NCI-H748 (cell line): Measurements from ENCODE around the gene HOXD13.

Experiments
- DNase-seq: peaks from one replicate; lab custom pipeline; 2025; ENCODE audit not compliant: unreplicated experiment; lab: John Stamatoyannopoulos, UW

Gene HOXD13

DNA sequence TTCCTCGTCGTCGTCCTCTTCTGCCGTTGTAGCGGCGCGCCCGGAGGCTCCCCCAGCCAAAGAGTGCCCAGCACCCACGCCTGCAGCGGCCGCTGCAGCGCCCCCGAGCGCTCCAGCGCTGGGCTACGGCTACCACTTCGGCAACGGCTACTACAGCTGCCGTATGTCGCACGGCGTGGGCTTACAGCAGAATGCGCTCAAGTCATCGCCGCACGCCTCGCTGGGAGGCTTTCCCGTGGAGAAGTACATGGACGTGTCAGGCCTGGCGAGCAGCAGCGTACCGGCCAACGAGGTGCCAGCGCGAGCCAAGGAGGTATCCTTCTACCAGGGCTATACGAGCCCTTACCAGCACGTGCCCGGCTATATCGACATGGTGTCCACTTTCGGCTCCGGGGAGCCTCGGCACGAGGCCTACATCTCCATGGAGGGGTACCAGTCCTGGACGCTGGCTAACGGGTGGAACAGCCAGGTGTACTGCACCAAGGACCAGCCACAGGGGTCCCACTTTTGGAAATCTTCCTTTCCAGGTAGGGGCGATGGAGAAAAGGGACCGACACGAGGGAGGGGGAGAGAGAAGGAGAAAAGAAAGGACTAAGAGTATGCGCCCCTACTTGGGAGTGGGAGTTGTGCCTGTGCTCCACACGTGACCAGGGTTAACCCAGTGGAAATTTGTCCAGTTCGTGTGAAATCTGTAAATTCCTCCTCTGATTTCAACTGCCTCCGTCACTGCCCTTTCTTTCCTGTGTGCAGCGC, 800 bp downstream of the HOXD13 start:
- DNase-seq: peak; percentile 55

DNA sequence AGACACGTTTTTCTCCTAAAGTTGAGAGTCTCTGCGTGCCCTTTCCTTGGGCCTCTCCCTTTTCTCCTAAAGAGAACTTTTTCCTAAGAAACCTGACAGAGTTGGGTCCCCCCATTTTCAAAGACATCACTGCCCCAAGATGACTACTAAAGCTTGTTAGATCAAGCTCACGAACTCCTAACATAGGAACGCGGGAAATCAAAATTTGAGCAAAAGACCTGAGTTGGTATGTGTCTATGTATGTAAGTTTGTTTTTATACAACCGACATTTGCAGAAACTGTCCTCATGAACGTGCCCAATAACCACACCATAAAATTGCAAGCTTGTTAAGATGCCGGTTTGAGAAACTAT, 1.4 kb downstream of the HOXD13 start:
- no peak for DNase-seq

DNA sequence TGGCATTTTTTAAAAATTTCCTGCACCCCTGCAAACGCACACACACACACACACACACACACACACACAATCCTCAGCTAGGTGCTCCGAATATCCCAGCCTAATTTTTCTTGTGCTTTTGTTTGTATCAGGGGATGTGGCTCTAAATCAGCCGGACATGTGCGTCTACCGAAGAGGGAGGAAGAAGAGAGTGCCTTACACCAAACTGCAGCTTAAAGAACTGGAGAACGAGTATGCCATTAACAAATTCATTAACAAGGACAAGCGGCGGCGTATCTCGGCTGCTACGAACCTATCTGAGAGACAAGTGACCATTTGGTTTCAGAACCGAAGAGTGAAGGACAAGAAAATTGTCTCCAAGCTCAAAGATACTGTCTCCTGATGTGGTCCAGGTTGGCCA, 1.8 kb downstream of the HOXD13 start:
- no peak for DNase-seq

DNA sequence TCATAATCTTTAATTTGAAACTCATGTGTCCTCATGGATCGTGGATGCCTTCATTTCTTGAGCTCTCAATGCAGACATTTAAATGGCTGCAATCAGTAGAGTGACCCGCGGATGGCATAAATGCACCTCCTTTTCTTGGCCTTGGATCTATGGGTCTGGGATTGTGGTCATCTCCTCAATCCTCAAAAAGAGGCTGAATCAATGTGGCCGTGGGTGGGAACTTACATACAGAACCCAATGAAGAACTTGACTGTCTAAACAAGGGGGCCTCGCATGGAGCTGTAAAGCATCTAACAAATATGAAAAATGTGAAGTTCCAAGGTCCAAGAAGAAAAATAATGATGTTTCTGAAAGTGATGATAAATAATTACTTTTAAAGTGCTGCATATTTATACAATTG, 2.9 kb downstream of the HOXD13 start:
- DNase-seq: no peak

DNA sequence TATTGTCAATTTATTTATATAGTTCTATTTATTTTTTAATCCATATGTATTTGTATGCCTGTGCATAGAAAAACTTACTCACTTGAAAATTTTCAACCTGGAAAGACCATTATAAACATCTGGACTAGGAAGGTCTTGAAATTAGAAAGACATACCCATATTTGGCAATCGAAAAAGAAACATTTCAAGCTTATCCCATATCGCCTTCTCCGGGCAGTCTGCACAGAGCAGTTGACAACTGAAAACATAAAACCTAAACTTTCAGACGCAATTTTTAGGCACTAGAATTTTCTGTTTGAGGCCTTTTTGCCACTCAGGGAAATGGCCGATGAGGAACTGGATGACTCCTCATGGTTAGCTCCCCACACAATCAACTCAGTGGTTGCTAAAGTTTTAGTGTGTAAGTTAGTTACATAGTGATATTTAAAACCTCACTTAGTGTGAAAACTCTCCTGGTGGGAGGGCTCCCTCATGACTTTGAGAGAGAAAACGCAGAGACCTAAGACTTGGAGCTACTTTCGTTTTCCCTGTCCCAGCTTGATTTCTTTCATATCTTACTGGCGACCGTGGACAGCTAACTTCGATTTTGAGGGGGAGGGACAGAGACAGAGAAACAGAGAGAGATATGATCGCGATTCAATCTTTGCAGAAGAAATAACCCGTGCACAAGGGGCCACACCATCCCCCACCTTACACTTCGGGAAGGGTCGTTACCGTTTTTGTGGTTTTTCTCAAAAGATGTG, 3.9 kb downstream of the HOXD13 start:
- DNase-seq: no peak

DNA sequence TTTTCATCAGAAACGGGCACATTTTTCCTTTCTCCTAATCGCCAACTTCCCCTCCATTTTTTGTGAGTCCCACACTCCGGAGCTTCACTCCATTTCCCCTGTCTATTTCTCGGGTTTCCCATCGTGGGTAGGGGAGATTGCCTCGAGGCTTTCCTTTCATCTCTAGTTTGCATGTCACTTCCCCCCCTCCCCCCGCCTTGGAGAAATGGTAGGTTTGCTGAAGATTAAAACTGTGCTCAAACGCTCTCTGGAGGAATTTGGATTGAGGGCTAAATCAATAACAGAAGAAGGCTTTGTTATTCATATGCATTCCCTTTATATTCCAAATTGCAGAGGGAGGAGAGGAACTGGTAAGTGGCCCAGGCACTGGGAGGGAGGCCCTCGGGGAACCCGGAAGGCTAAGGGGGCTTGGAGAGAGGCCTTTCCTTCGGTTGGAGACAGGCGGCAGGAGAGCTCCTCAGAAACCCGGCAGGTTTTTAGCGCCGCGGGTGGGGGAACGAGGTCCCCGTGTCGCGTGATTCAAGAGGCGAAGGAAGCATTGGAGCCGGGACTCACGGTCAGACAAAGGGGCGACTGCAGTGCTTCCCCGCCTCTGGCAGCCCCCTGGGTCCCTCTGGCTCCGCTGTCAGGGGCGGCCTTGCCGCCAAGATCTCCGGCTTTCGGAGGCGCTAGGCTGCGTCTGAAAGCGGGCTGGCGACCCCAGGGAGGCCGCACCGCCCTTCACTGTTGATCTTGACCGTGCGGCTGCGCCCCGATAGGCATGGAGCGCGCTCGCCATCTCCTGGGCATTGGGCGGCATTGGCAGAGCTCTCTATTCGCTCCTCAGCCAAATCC, 4.7 kb downstream of the HOXD13 start:
- peak; percentile 96 for DNase-seq

DNA sequence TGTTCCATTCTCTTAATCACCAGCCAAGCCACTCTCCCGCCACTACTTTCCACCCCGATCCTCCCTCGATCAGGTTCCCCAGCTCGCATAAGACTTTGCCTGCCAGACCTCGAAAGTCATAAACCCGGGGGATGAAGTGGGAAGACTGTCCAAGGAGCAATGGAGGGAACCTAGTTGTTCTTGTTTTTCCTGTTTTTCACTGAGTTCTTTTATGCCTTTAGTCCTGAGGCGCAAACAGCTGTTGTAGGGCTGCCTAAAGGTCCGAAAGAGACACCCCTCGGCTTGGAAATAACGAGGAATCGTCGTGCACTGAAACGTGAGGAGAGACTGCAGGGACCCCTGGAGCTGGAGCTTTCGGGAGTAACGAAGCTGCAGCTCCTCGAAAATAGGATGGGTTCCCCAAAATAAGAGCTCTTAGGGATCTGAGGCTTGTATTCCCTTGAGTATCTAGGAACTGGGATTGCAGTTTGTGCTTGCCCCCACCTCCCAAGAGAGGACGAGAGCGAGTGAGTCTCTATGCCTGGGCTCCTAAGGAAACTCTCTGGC, 5.4 kb downstream of the HOXD13 start:
- no peak for DNase-seq

DNA sequence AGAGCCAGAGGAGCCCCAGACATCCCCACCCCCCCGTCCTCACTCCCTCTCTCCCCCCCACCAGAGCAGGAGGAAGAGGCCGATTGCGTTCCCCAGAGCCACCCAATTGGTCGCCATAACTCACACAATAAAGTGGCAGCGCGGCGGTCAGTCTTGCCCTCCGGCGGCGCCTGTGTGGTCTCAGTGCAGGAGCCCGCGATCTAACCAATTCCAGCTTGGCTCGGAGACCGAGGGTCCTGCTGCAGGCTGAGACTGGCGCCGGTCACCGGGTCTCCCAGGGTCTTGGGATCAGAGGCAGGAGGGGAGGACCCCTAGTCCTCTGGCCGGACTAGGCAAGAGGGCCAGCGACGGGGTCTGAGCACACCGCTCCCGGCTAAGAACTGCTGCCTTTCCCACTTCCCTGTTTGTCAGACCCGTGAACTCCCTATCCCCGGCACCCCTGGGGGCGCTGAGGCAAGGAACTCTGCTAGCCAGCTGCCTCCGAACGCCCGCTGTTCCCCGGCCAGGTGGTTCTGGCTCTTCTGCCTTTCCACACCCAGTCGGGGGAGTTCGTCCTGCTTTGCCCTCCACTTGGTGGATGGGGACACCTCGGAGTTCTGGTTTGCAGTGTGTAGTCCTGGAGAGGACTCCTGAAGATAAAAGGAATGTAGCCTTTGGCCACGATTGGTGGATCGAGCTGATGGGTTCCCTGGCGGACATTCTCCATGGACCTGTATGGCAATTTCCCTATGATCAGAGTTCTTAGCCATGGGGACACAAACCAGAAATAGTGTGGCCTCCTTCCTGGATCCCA, 6.0 kb downstream of the HOXD13 start:
- peak; percentile 75 for DNase-seq

DNA sequence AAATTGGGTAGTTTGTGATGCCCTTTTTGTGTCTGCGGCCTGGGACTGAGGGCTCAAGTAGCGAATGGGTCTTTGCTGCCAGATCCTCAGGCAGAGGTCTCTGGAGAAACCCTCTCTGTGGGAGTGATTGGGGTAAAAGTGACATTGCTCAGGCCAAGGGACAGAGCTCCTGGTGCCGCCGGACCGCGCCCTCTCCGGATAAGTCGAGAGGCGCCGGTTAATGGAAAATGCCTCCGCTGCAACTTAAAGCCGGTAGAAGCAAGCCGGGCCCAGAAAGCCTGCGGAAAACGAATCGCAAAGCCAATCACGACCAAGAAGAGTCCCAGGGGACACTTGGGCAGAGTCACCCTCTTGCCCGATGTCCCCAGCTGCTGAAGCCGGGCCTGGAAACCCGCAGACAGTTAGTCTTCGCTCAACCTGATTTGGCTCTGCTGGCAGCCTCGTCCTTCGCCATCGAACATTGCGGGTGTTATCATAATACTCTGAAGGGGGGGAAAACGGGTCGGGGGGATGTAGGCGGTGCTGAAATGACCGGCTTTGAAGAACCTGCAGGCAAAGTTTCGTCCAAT, 6.7 kb downstream of the HOXD13 start:
- no peak for DNase-seq

DNA sequence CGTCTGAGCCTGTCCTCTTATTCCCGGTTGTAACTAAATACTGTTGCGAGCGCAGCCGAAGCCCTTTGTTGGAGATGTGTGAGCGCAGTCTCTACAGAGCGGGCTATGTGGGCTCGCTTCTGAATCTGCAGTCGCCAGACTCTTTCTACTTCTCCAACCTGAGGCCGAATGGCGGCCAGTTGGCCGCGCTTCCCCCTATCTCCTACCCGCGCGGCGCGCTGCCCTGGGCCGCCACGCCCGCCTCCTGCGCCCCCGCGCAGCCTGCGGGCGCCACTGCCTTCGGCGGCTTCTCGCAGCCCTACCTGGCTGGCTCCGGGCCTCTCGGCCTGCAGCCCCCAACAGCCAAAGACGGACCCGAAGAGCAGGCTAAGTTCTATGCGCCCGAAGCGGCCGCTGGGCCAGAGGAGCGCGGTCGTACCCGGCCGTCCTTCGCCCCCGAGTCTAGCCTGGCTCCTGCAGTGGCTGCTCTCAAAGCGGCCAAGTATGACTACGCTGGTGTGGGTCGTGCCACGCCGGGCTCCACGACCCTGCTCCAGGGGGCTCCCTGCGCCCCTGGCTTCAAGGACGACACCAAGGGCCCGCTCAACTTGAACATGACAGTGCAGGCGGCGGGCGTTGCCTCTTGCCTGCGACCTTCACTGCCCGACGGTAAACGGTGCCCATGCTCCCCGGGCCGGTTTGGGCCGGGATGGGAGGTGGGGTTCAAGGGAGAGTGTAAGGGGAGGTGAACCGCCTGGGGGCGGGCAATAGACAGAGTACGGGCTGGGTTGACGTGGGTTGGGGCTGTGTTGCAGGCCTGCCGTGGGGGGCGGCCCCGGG, 7.4 kb downstream of the HOXD13 start, which contains the start of gene HOXD12:
Gene HOXD12, plus strand, starts transcription at position 68 of the 819 bp plus-strand sequence. Its CDS starts 7 bp downstream, at position 75.
- no peak for DNase-seq

DNA sequence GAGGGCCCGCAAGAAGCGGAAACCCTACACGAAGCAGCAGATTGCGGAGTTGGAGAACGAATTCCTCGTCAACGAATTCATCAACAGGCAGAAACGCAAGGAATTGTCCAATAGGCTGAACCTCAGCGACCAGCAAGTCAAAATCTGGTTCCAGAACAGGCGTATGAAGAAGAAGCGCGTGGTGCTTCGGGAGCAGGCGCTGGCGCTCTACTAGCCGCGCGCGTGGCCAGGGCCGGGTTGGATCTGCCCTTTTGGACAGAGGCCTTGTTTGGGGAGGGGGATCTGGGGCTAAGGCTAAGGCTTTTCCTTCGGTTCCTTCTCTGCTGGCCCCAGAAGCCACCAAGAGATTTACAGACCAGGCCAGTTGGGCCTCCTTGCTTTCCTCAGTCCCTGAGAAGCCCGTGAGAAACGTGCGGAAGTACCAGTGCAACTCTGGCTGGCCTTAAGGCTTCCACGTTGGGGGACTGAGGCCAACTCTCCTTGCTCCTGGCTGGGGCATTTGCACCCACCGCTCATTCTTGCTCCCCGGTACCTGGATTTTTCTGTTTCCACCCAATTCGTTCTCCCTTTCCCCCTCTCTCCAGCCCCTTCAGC, 8.1 kb downstream of the HOXD13 start:
- no peak for DNase-seq

DNA sequence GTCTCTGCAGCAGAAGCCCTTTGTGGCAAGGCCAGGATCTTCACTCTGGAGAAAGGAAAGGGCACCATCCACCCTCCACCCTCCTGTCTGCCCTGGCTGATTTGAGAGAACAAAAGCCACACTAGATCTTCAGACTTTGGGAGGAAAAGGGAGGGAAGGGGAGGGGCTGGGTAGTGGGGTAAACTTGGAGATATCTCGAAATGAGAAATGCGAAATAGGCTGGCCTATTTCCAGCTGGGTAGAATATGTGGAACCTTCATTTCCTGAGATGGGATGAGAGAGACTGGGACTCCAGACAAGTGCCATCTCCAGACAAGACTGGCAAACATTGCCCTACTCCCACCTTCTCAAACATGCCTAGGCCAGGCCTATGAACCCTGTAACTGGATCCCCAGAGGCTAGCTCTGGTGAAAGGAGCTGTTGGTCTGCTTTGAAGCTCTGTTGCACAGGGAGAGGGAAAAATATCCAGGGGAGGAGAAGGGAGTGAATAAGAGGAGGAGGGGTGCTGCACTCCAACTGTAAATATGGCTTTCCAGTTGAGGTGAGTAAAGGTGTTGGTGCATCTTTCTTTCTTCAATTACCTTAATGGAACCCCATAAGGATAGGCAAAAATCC, 8.8 kb downstream of the HOXD13 start:
- no peak for DNase-seq

DNA sequence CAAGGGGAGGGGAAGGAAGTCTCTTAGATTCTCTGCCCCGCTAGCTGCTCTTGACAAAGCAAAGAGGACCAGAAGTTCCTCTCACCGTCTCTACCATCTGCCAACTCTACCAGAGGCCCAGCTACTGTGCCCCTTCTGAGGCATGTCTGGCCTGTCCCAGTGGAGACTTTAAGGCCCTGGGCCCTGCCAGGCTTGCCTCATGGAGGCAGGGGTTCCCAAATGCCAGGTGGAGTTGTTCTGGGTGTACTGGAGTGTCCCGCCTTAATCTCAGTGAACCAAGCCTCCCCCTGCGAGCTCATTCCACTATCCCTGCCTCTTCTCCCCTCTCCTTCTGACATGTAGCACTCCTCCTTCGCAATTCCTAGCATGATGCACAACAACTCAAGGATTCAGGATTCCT, 9.3 kb downstream of the HOXD13 start:
- DNase-seq: no peak

DNA sequence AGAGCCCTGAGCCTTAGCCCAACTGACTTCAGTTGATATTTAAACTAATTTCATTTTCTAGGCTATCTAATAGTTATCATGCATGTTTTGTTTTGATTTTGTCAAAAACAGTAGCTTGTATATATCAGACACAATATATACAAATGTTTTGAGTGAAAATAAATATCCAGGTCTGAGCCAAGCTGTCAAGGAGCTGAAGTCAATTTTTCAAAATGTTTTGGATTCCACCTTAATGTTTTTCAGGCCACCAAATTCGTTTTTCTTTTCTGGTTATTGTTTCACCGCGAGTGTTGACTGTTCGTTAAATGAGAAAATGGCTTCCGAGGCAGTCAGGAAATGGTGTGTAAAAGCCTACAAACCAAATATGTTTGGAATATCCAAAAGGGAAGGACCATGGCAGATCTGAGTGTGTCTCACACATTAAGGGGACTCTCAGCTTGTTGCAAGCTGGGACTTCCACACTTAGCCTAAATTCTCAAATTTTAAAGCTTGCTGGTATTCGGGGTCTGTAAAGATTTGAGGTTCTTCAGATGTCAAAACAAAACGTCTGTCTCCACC, 9.9 kb downstream of the HOXD13 start:
- DNase-seq: no peak

DNA sequence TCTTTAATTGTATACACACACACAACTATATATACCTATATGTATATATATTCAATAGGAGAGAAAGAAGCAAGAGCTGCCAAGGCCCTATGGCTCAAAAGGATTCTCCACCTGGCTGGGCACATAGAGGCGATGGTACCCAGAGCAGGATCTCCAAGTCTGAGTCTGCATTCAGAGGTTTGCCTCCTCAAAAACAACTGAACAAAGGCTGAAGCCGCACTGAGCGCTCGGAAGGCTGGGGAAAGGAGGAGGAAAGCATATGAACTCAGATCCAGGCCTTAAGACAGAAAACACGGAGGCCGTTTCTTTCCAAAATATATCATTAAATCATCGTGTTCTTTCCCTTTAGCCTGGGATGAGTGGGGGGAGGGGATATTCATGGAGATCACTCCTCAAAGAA, 10.7 kb downstream of the HOXD13 start:
- no peak for DNase-seq

DNA sequence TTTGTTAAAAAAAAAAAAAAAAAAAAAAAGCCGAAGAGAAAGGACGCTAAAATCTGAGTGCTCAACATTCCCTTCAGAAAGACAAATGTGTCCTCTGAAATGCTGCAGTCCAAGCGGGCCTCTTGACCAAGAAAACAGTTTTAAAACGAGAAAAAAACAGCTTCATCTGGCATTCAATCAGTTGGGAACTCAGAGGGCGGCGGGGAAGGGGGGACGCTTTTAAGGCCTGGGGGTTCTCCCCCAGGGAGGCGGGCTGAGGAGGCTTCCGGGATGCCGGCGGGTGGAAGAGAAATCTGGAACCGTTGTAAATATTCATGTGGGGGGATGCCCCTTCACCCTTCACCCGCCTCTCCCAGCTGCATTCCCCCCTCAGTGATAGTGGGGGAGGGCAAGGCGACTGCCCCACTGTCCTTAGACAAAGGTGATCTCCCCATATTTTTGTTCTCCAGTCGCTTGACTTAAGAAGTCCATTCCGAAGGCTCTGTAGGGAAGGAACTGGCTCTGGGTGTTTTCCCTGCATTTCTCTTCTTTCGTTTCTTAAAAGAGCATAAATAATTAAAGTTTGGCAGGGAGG, 11.3 kb downstream of the HOXD13 start:
- no peak for DNase-seq

DNA sequence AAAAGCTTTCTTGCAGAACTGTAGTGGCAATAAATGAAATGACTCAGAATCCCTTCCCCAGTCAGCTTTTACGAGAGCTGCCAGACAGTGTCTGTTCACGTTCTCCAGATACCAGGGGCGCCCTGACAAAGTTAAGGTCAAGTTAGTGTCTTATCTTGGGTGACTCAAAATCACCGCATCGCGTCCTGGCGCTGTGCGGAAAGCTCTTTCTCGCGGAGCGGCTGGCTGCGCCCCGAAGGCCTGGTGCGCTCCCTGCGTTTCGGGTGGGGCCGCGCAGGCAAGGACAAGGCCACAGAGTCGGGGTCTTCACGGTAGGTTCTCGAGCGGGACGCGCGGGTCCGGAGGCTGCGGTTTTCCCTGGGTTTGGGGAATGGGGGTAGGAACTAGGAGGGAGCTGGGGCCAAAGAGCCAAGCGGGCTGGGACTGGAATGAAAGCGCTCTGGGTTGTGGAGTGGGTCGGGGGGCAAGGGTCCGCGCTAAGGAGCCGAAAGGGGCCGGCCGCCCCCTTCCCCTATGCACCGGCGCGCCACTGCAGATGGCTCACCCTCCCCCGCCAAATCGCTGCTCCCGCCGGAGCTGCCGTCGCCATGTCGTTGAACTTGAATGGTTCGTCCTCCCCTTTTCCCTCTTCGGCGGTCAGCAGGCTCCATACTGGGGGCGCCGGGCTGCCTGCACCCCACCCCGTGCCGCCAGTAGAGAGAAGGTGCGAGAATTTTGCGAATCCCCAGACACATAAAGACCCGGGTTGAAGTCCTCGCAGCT, 12.0 kb downstream of the HOXD13 start:
- DNase-seq: no peak
